ENCODE data around the gene GALNTL6. TPM values are rescaled to one million over a fixed set of nuclear protein-coding genes. Genes with fewer than 3 reads are reported as not detected.
A peak's percentile ranks its signal among the peaks of the same experiment; 100 is the strongest.

Gene GALNTL6
- total RNA-seq, 1 donor from 2014 or later, result not detected

DNA sequence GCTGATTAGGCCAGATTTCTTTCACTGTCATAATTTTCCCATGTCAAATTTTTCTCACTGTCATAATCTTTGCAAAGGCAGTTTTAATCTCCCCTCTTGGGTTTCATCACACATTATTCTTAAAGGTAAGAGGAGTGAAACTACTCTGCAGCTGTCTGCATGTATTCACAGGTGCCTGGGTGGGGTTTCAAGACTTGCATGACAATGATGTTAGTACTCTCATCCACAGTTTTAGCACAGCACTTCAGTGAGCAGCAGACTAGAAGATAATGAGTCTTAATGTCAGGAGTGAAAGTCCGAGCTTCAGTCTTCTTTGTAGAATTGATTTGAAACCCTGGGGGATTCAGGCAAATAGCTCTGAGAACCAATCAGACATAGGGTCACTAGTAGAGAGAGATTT is 1172.9 kb downstream of the GALNTL6 start:
- DNase-seq (ENCODE audit: low read depth), result no peak

DNA sequence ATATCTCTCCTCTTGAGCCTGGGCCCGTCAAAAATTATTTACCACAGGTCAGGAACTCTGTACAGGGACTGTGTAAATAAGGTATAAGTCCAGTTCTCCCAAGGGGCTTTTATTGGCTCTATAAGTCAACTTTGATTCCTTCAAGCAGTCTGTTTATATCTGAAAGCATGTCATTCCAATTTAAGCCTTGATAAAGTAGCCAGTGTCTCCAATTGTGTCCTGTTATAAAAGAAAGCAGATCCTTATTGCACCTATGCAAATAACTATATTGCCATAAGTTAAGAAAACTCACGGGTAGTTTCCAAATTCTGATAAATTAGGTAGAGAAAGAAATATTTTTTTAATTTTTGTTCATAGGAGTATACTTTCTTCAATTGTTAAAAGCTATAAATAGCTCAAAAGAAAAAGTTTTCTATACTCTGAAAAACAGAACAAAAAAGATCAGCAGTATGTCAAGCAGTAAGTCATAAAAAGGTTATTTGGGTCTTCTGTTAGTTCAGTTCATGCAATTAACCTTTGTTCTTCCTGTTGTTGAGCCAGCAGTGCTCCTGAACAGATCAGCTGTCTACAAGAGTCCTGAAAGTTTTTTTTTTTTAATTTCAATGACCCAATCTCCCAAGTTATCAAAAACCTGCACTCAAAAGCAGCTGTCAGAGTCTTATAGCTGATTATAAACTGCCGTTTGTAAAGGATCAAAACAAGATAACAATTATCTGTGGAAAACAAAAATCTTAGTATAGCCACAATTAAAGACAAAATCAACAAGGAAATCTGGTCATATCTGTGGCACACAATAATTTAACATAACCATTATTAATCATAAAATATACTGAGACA is 1177.0 kb downstream of the GALNTL6 start:
- peak; percentile 39 for DNase-seq (ENCODE audit: low read depth)

- no peak for DNase-seq (ENCODE audit: low read depth)
These were observed 1179.6 kb downstream of the GALNTL6 start for GRCh38 chr4:172992648-172993378.

DNA sequence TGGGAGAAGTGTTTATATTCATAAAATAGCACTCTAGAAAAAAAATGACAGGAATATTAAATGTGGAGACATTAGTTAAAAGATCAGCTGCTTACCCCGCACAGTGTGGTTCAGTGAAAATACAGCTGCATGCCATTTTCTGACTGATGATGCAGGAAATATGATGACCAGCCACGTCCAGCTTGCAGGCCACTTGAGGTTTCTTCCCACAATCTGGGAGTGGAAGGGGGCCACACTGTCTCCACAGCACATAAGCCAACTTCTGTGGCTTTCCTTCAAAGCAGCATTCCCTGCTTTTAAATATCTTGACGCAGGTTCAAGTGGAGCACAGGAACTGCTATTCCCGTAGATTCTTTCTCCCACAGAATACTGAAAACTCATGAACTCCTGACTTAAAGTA is 1182.0 kb downstream of the GALNTL6 start:
- no peak for DNase-seq (ENCODE audit: low read depth)

- DNase-seq (ENCODE audit: low read depth), result no peak
These were observed 1182.5 kb downstream of the GALNTL6 start for GRCh38 chr4:172995704-172996103.

DNA sequence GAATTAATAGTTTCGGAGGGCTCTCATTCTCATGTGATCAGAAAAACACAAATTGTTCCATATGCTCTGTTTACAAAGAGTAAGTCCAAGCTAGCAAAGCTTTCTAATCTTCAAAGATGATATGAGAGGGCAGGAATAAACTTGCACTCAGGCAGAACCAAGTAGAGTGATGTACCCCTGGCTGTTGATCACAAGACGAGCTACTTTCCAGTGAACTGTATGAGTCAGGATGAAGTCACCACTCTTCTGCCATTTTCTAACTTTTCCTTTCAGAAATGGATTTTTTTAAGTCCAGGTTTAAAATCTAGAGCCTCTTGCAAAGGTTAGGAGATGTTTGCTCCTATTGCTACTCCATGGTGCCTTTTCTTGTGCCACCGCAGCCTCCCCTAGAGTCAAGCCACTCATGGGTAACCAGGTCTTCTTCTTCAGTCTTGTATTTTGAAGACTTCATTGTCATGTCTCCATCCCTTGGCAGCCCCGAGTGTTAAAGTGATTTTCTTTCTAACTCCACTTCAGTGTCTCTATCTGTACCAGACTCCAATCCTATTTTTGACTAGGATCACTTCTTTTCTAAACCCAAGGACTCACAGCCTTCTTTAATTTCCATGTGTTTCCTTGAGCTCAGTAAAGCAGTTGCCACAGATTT is 1183.5 kb downstream of the GALNTL6 start:
- DNase-seq (ENCODE audit: low read depth), result peak; percentile 93

- no peak for DNase-seq (ENCODE audit: low read depth)
These were observed 1184.0 kb downstream of the GALNTL6 start for GRCh38 chr4:172997217-172997609.

DNA sequence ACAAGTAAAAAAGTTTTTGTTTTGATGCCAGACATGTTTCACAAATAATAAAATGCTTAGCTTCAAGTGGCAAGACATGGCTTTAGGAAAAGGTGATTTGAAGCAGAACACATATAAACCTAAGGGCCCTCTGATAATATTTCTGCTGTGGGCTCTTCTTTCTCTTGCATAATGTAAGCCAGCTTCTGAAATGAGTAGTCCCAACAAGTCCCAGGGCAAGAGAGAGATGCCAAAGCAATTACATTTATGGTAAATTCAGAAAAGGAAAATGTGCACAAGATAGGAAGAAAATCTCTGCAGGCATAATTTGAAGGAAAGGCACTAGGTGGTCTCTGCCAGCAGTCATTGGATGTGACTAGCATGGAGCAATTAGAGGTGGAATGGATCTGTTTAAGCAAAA is 1184.7 kb downstream of the GALNTL6 start:
- DNase-seq (ENCODE audit: low read depth), result no peak

GRCh38 chr4:172998527-172999469 is 1185.6 kb downstream of the GALNTL6 start:
- DNase-seq (ENCODE audit: low read depth), result peak; percentile 90

DNA sequence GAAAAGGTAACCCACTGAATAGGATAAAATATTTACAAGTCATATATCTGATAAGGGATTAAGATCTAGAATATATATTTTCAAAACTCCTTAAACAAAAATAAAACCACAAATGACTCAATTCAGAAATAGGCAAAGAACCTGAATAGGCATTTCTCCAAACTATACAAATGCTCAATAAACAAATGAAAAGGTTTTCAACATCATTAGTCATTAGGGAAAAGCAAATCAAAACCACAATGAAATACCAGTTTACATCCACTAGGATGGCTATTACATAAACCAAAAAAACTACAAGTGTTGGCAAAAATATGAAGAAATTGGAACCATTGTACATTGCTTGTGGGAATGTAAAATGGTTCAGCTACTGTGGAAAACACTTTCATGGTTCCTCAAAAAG is 1188.4 kb downstream of the GALNTL6 start:
- peak; percentile 68 for DNase-seq (ENCODE audit: low read depth)

DNA sequence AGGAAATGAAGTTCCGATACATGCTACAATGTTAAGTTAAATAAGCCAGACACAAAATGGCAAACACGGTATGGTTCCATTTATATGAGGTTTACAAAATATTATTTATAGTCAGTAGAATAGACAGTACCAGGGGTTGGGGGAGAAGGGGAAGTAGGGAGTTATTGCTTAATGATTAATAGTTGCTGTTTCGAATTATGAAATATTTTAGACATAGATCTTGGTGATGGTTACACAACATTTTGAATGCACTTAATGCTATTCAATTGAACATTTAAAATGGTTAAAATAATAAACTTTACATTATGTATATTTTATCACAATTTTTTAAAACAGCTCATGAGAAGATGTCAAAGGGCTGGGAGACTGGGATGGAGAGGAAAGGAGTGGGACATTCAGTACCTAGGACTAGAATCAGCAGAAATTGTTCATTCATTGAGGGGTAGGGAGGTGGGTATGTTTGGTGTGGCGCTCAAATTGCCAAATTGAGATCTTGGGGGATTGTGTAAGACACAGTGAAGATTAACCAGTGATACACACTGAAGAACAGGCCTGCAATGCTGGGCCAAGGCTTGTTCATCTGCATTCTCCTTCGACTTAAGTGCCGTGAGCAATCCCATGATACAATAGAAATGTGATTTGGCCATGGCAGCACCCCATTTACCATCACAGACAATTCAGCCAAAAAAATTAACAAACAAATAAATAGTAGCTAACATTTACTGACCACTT is 1189.8 kb downstream of the GALNTL6 start:
- DNase-seq (ENCODE audit: low read depth), result no peak

GRCh38 chr4:173005912-173006633 is 1192.9 kb downstream of the GALNTL6 start:
- no peak for DNase-seq (ENCODE audit: low read depth)

- no peak for DNase-seq (ENCODE audit: low read depth)
These were observed 1195.2 kb downstream of the GALNTL6 start for GRCh38 chr4:173008436-173008835.

GRCh38 chr4:173009129-173009823 is 1196.1 kb downstream of the GALNTL6 start:
- DNase-seq (ENCODE audit: low read depth), result peak; percentile 28

DNA sequence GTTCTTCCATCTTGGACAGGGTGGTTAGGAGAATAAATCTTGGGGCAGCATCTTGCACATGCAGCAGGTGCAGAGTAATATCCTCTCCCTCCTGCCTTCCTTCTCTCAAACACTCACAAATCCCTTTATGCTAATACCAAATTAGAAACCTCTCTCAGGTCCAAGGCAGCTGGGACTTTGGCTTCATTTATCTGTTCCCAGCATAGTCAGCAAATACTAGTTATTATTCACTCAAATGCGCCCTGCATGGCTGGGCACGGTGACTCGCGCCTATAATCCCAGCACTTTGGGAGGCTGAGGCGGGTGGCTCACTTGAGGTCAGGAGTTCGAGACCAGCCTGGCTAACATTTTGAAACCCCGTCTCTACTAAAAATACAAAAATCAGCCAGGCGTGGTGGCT is 1199.4 kb downstream of the GALNTL6 start:
- DNase-seq (ENCODE audit: low read depth), result no peak

GRCh38 chr4:173013232-173013930 is 1200.2 kb downstream of the GALNTL6 start:
- peak; percentile 41 for DNase-seq (ENCODE audit: low read depth)

DNA sequence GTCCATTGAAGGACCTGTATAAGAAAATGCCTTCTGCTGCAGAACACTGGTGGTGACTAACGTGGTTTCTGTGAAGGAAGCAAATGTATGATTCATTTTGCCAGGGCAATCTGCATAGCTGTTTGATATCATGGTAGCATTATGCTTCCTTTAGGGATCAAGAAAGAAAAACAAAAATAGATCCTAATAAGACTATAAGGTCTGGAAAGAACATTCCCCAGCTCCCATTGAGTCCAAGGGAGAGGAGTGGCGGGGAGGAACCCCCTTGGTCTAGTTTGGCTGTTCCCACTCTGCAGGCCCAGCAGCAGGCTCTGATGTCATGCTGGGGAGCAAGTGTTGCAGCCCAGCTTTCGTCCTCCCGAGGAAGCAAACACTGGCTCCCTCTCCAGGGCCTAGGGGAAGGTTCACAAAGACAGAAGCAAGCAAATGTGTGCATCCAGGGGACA is 1200.9 kb downstream of the GALNTL6 start:
- peak; percentile 63 for DNase-seq (ENCODE audit: low read depth)

GRCh38 chr4:173014836-173015235 is 1201.6 kb downstream of the GALNTL6 start:
- DNase-seq (ENCODE audit: low read depth), result no peak

GRCh38 chr4:173017802-173018201 is 1204.6 kb downstream of the GALNTL6 start:
- no peak for DNase-seq (ENCODE audit: low read depth)

Data from renal cortical epithelial cell (primary cell).